GM08714 (cell line): ENCODE results near the gene NDUFB10.

Experiments
- H3K4me3 ChIP-seq: fragments of 200-500 bp; sonication (Bioruptor generic); 2 replicates; pipeline ENCODE4 v1.5.1; 2014; ENCODE audit warnings: mild to moderate bottlenecking, low read length, inconsistent platforms
- ZNF274 ChIP-seq: IDR thresholded peaks from 2 replicates; pipeline ENCODE4 v1.6.1; 2012; ENCODE audit warnings: mild to moderate bottlenecking, low read depth, low read length

NDUFB10 gene

GRCh38 chr16:1976951-1977874 is 17.9 kb downstream of the NDUFB10 start:
- no peak overlapping the region for H3K4me3 ChIP-seq
- TF ChIP-seq ZNF274, result no peak

GRCh38 chr16:1977875-1978268 is 18.5 kb downstream of the NDUFB10 start:
- no peak for TF ChIP-seq ZNF274
- H3K4me3 ChIP-seq, result no peak overlapping the region

- no peak for TF ChIP-seq ZNF274
- H3K4me3 ChIP-seq, result no peak overlapping the region
Measured at GRCh38 chr16:1978476-1979120, 19.3 kb downstream of the NDUFB10 start.

GRCh38 chr16:1979271-1980029 is 20.1 kb downstream of the NDUFB10 start:
- no peak for TF ChIP-seq ZNF274
- no peak overlapping the region for H3K4me3 ChIP-seq

- H3K4me3 ChIP-seq, result no peak overlapping the region
- TF ChIP-seq ZNF274, result no peak
Measured at GRCh38 chr16:1980030-1980769, 20.9 kb downstream of the NDUFB10 start.

- H3K4me3 ChIP-seq, result no peak overlapping the region
- TF ChIP-seq ZNF274, result no peak
Measured at GRCh38 chr16:1980770-1981087, 21.4 kb downstream of the NDUFB10 start.

- H3K4me3 ChIP-seq, result no peak within 1 kb of the TSS
- TF ChIP-seq ZNF274, result no peak
Measured at GRCh38 chr16:1981398-1981836, 22.1 kb downstream of the NDUFB10 start, which contains the start of gene NOXO1. Gene NOXO1 (minus strand): TSS chr16:1981469. CDS start chr16:1981179, 290 bp downstream.

- no peak for TF ChIP-seq ZNF274
- H3K4me3 ChIP-seq, result no peak overlapping the region
Measured at GRCh38 chr16:1982013-1982433, 22.7 kb downstream of the NDUFB10 start.

- H3K4me3 ChIP-seq, result peak overlapping the region; percentile 88; the same call in 1 of the 2 replicates
- no peak for TF ChIP-seq ZNF274
Measured at GRCh38 chr16:1982991-1983543, 23.7 kb downstream of the NDUFB10 start.

GRCh38 chr16:1983544-1984346 is 24.4 kb downstream of the NDUFB10 start, which contains the start of gene GFER:
Gene GFER (plus strand): TSS chr16:1984193. CDS start chr16:1984219, 26 bp downstream.
- peak within 1 kb of the TSS; percentile 88 for H3K4me3 ChIP-seq
- no peak for TF ChIP-seq ZNF274

GRCh38 chr16:1984347-1985225 is 25.2 kb downstream of the NDUFB10 start:
- peak overlapping the region; percentile 88 for H3K4me3 ChIP-seq
- TF ChIP-seq ZNF274, result no peak
